GM21360 (cell line): Measurements from ENCODE around the gene TSPAN32.

Experiments
- ATAC-seq: cut with Tn5 transposase; IDR thresholded peaks from one replicate; pipeline ENCODE4 v1.9.1; 2021; ENCODE audit warnings: mild to moderate bottlenecking, moderate library complexity; ENCODE audit not compliant: unreplicated experiment

The TSPAN32 gene

GRCh38 chr11:2266586-2267305, 35.1 kb upstream of the TSPAN32 start:
- no peak for ATAC-seq

- no peak for ATAC-seq
Observed at GRCh38 chr11:2267306-2267850, 34.4 kb upstream of the TSPAN32 start.

- no peak for ATAC-seq
Observed at GRCh38 chr11:2267851-2268728, 33.7 kb upstream of the TSPAN32 start.

GRCh38 chr11:2268729-2269600, 32.8 kb upstream of the TSPAN32 start:
- no peak for ATAC-seq

- no peak for ATAC-seq
Observed at GRCh38 chr11:2269601-2270321, 32.1 kb upstream of the TSPAN32 start.

- ATAC-seq: no peak
Observed at GRCh38 chr11:2270322-2271076, 31.3 kb upstream of the TSPAN32 start, which contains the start of gene ASCL2. TSS of gene ASCL2 (minus strand) at chr11:2270588. CDS start at chr11:2270332, 256 bp downstream.

- ATAC-seq: no peak
Observed at GRCh38 chr11:2271077-2271326, 30.8 kb upstream of the TSPAN32 start.

GRCh38 chr11:2271327-2272227, 30.2 kb upstream of the TSPAN32 start:
- ATAC-seq: no peak

GRCh38 chr11:2272228-2272945, 29.4 kb upstream of the TSPAN32 start:
- ATAC-seq: no peak

- ATAC-seq: no peak
Observed at GRCh38 chr11:2272946-2273280, 28.9 kb upstream of the TSPAN32 start.

GRCh38 chr11:2273311-2273710, 28.5 kb upstream of the TSPAN32 start:
- ATAC-seq: no peak

GRCh38 chr11:2273771-2274170, 28.0 kb upstream of the TSPAN32 start:
- no peak for ATAC-seq

GRCh38 chr11:2275334-2276279, 26.2 kb upstream of the TSPAN32 start:
- no peak for ATAC-seq

- no peak for ATAC-seq
Observed at GRCh38 chr11:2276280-2277007, 25.4 kb upstream of the TSPAN32 start.

GRCh38 chr11:2277008-2277346, 24.8 kb upstream of the TSPAN32 start:
- no peak for ATAC-seq

GRCh38 chr11:2277933-2278523, 23.8 kb upstream of the TSPAN32 start:
- no peak for ATAC-seq
